Measurements from ENCODE around the gene BYSL. TPM values are rescaled to one million over a fixed set of nuclear protein-coding genes. Genes with fewer than 3 reads are reported as not detected.

BYSL gene
- total RNA-seq, 1 donor from 2014 or later, result 8.7 TPM

- DNase-seq (ENCODE audit: low read depth), result no peak
- H3K4me3 ChIP-seq (ENCODE audit: low read depth, low read length), result no peak overlapping the region
- TF ChIP-seq CTCF (conservative IDR thresholded peaks at IDR 0.05; ENCODE audit: low read depth, low read length), result no peak
Observed at GRCh38 chr6:41878961-41879405, 42.3 kb upstream of the BYSL start.

DNA sequence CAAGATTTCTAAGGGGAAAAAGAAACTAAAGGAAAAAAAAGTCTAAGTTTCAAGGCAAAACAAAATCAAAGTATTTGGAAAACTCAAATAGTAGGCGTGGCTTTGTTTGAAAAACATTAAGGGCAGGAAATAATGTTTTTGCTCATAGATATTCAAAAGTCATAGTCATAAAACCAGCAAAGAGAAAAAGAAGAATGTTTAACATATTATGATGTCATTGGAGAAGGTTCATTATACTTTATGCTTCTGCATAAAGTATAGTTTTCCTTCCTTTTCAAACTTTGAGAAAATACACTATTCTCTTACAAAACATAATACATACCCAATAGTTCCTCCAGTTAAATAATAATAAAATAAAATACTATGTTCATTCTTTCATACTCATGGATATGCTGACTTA lies 39.8 kb upstream of the BYSL start:
- no peak for DNase-seq (ENCODE audit: low read depth)
- no peak overlapping the region for H3K4me3 ChIP-seq (ENCODE audit: low read depth, low read length)
- TF ChIP-seq CTCF (conservative IDR thresholded peaks at IDR 0.05; ENCODE audit: low read depth, low read length), result no peak

DNA sequence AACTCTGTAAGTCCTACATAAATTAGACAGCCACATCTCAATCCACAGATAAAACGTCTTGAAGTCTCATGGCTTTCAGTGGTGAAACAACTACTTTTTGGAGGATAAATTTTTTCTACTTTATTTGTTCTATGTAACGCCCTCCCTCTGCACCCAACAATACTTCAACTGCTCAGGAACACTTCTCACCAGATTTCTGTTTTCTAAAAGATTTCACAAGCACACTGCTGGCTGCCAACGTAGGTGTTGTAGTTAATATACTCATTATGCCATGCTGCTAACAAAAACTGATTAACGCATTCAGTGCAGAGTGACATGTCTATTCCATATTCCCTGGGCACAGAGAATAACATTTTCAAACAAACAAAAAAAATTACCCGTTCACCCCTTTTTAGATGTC lies 36.3 kb upstream of the BYSL start:
- H3K4me3 ChIP-seq (ENCODE audit: low read depth, low read length), result no peak overlapping the region
- TF ChIP-seq CTCF (conservative IDR thresholded peaks at IDR 0.05; ENCODE audit: low read depth, low read length), result no peak
- DNase-seq (ENCODE audit: low read depth), result no peak

DNA sequence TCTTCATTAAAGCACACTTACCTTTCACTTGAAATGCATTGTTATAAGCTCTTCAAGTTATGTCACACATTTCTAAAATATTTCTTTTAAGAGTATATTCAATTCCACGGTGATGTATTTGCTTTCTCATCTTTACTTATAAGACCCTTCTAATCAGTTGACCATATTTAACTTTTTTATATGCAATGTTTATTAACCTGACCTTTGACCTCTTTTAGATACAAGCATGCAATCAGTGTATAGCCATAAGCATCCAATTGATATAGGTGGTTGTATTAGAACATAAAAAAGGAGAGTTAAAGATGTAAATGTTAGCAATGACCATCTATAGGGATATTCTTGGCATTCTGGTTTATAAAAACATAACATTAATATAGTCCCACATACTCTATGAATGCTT lies 35.4 kb upstream of the BYSL start:
- DNase-seq (ENCODE audit: low read depth), result no peak
- TF ChIP-seq CTCF (conservative IDR thresholded peaks at IDR 0.05; ENCODE audit: low read depth, low read length), result no peak
- no peak overlapping the region for H3K4me3 ChIP-seq (ENCODE audit: low read depth, low read length)

- DNase-seq (ENCODE audit: low read depth), result no peak
- no peak for TF ChIP-seq CTCF (conservative IDR thresholded peaks at IDR 0.05; ENCODE audit: low read depth, low read length)
- no peak overlapping the region for H3K4me3 ChIP-seq (ENCODE audit: low read depth, low read length)
Observed at GRCh38 chr6:41887331-41887751, 34.0 kb upstream of the BYSL start.

DNA sequence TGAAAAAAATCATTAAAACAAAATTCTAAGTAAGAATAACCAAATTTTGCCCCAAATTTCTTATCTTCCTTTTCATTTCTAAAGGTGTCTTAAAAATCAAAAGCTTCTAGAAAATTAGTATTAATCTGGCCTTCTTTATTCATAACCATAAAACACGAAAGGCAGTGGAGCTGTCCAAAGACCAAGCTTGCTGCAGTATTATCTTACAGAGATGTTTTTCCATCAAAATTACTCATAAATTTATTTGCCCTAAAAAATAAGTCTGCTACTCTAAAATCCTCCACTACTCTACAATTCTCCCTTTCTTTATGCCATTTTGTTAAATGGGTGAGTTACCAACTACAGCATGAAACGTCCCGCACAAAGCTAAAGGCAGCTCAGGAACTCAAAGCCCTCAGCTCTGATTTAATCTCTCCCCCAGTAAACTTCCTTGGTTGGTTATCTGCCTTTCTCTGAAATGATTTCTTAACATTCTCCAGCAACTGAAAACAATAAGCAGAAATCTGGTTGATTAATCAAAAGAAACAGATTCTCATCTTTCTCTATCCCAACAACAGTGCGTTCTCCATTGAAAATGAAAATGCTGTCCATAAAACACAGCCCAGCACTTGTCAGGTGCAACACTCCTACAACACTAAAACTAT lies 28.3 kb upstream of the BYSL start:
- DNase-seq (ENCODE audit: low read depth), result no peak
- no peak for TF ChIP-seq CTCF (conservative IDR thresholded peaks at IDR 0.05; ENCODE audit: low read depth, low read length)
- no peak overlapping the region for H3K4me3 ChIP-seq (ENCODE audit: low read depth, low read length)

Data from epithelial cell of proximal tubule (primary cell).